SK-N-SH treated with all-trans-retinoic acid at 6 μM for 48 hours (cell line): ENCODE data around the gene ZC3H13.

Source experiments
- ARNTL ChIP-seq: fragments of 450-650 bp; formaldehyde crosslinking; IDR thresholded peaks from 2 replicates; pipeline ENCODE4 v1.5.0; 2020; ENCODE audit warnings: low read depth, mild to moderate bottlenecking, moderate library complexity, borderline replicate concordance
- CSDC2 ChIP-seq: fragments of 250-450 bp; sonication (Bioruptor Pico); IDR thresholded peaks from 2 replicates; pipeline ENCODE4 v1.5.0; 2020; ENCODE audit warnings: mild to moderate bottlenecking, moderate library complexity
- GLIS3 ChIP-seq: fragments of 250-450 bp; sonication (Bioruptor Pico); IDR thresholded peaks from 2 replicates; pipeline ENCODE4 v1.5.0; 2020; ENCODE audit warnings: mild to moderate bottlenecking, moderate library complexity
- OSR1 ChIP-seq: fragments of 250-450 bp; sonication (Bioruptor Pico); IDR thresholded peaks from 2 replicates; pipeline ENCODE4 v1.8.0; 2022; ENCODE audit warnings: moderate library complexity, mild to moderate bottlenecking, inconsistent platforms
- PPARA ChIP-seq: fragments of 250-450 bp; sonication (Bioruptor Pico); IDR thresholded peaks from 2 replicates; pipeline ENCODE4 v1.5.0; 2020; ENCODE audit warnings: mild to moderate bottlenecking, borderline replicate concordance
- RARB ChIP-seq: fragments of 250-450 bp; sonication (Bioruptor Pico); IDR thresholded peaks from 2 replicates; pipeline ENCODE4 v1.8.0; 2021; ENCODE audit warnings: mild to moderate bottlenecking, moderate library complexity
- TOX ChIP-seq: fragments of 250-450 bp; sonication (Bioruptor Pico); IDR thresholded peaks from 2 replicates; pipeline ENCODE4 v1.8.0; 2021; ENCODE audit warnings: mild to moderate bottlenecking, moderate library complexity, borderline replicate concordance
- ZC3H10 ChIP-seq: fragments of 250-450 bp; sonication (Bioruptor Pico); IDR thresholded peaks from 2 replicates; pipeline ENCODE4 v1.5.1; 2021; ENCODE audit warnings: mild to moderate bottlenecking, moderate library complexity
- ZFP3 ChIP-seq: fragments of 250-450 bp; sonication (Bioruptor Pico); IDR thresholded peaks from 2 replicates; pipeline ENCODE4 v1.5.0; 2020; ENCODE audit warnings: mild to moderate bottlenecking, moderate library complexity
- ZNF8 ChIP-seq: fragments of 450-650 bp; formaldehyde crosslinking; IDR thresholded peaks from 2 replicates; pipeline ENCODE4 v1.5.0; 2020; ENCODE audit warnings: mild to moderate bottlenecking, moderate library complexity
- TF ChIP-seq, protein P1 (sequence below): fragments of 250-450 bp; sonication (Bioruptor Pico); IDR thresholded peaks from 2 replicates; pipeline ENCODE4 v1.8.0; 2020; ENCODE audit warnings: mild to moderate bottlenecking, moderate library complexity, borderline replicate concordance
- TF ChIP-seq, protein P2 (sequence below): fragments of 250-450 bp; sonication (Bioruptor Pico); IDR thresholded peaks from 2 replicates; pipeline ENCODE4 v1.5.0; 2020; ENCODE audit warnings: mild to moderate bottlenecking, moderate library complexity

GRCh38 chr13:45941261-45941660 is 111.3 kb downstream of the ZC3H13 start:
- TF ChIP-seq ZC3H10 (CRISPR knock-in tag), result no peak
- no peak for TF ChIP-seq OSR1 (CRISPR knock-in tag)
- no peak for TF ChIP-seq PPARA (CRISPR knock-in tag)
- TF ChIP-seq RARB (CRISPR knock-in tag), result no peak
- TF ChIP-seq GLIS3 (CRISPR knock-in tag), result no peak
- TF ChIP-seq TOX, result no peak
- TF ChIP-seq, protein P1, sequence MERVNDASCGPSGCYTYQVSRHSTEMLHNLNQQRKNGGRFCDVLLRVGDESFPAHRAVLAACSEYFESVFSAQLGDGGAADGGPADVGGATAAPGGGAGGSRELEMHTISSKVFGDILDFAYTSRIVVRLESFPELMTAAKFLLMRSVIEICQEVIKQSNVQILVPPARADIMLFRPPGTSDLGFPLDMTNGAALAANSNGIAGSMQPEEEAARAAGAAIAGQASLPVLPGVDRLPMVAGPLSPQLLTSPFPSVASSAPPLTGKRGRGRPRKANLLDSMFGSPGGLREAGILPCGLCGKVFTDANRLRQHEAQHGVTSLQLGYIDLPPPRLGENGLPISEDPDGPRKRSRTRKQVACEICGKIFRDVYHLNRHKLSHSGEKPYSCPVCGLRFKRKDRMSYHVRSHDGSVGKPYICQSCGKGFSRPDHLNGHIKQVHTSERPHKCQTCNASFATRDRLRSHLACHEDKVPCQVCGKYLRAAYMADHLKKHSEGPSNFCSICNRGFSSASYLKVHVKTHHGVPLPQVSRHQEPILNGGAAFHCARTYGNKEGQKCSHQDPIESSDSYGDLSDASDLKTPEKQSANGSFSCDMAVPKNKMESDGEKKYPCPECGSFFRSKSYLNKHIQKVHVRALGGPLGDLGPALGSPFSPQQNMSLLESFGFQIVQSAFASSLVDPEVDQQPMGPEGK (CRISPR knock-in tag), result no peak
- no peak for TF ChIP-seq ZFP3 (CRISPR knock-in tag)
- no peak for TF ChIP-seq ARNTL
- TF ChIP-seq, protein P2, sequence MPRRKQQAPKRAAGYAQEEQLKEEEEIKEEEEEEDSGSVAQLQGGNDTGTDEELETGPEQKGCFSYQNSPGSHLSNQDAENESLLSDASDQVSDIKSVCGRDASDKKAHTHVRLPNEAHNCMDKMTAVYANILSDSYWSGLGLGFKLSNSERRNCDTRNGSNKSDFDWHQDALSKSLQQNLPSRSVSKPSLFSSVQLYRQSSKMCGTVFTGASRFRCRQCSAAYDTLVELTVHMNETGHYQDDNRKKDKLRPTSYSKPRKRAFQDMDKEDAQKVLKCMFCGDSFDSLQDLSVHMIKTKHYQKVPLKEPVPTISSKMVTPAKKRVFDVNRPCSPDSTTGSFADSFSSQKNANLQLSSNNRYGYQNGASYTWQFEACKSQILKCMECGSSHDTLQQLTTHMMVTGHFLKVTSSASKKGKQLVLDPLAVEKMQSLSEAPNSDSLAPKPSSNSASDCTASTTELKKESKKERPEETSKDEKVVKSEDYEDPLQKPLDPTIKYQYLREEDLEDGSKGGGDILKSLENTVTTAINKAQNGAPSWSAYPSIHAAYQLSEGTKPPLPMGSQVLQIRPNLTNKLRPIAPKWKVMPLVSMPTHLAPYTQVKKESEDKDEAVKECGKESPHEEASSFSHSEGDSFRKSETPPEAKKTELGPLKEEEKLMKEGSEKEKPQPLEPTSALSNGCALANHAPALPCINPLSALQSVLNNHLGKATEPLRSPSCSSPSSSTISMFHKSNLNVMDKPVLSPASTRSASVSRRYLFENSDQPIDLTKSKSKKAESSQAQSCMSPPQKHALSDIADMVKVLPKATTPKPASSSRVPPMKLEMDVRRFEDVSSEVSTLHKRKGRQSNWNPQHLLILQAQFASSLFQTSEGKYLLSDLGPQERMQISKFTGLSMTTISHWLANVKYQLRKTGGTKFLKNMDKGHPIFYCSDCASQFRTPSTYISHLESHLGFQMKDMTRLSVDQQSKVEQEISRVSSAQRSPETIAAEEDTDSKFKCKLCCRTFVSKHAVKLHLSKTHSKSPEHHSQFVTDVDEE (CRISPR knock-in tag), result no peak
- TF ChIP-seq CSDC2 (CRISPR knock-in tag), result no peak
- no peak for TF ChIP-seq ZNF8
